HG02973 (cell line): Measurements from ENCODE around the gene FAM89B.

ENCODE experiments used
- ATAC-seq: cut with Tn5 transposase; IDR thresholded peaks from one replicate; pipeline ENCODE4 v1.9.1; 2021; ENCODE audit warnings: moderate library complexity; ENCODE audit not compliant: unreplicated experiment

The FAM89B gene

DNA sequence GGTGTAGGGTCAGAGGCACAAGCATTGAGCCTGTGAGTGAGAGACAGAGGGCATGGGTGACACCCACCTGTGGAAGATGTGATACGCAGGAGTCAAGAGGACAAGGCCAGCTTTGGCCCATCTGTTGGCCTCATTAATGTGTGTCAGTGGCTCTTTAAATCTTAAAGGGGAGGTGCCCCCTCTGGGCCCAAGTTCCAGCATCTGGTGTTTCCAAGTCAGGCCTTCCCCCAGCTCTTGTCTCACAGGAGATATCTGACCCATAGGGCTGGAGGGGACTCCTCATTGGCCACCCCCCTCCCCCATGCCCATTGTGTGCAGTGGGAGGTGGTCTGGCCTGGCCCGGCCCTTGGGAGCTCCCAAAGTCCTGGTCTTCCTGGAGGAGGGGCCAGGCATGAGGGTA is 14.3 kb downstream of the FAM89B start:
- no peak for ATAC-seq

- ATAC-seq: peak; percentile 63
Observed at GRCh38 chr11:65588199-65589054, 16.1 kb downstream of the FAM89B start.

DNA sequence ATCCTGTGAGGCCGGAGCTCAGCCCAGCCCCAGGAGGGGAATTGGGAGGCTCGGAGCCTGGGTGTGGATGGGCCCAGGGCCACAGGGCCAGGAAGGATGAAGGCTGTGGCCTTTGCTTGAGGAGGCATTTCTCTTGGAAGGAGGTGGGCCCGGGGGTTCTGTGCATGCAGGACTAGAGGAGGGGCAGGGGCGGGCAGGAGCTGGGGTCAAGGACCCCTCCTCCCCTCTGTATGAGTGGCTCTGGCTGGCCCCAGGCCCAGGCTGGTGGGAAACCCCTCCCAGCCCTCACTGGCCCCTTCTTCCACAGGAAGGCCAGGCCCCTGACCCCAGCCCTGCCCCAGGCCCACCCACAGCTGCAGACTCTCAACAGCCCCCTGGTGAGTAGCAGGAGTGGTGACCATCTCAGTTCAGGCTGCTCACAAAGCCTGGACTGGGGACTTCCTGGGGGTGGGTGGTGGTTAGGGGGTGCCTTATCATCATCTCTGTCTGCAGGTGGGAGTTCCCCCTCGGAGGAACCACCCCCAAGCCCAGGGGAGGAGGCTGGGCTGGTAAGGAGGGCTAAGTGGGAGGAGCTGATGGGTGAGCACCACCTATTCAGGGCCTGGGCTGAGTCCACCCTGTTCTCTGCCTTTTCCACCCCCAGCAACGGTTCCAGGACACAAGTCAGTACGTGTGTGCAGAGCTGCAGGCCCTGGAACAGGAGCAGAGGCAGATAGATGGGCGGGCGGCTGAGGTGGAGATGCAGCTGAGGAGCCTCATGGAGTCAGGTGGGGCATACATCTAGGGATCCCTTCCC is 17.3 kb downstream of the FAM89B start:
- ATAC-seq: no peak

DNA sequence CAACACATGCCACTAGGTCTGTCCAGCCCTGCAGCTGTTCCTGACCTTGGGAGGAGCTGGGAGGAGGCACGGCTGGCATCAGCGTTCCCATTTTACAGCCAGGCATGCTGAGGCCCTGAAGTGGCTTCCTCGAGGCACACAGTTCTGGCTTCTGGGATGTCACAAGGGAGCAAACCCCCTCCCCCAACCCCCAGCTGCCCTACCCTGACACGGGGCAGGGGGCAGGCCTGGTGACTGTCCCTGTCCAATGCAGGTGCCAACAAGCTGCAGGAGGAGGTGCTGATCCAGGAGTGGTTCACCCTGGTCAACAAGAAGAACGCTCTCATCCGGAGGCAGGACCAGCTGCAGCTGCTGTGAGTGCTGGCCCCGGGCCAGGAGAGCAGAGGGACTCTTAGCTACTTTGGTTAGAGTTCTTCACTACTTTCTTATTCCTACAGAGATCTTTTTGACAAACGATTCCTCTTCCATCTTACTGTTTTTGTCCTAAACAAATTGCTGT is 18.0 kb downstream of the FAM89B start:
- no peak for ATAC-seq

DNA sequence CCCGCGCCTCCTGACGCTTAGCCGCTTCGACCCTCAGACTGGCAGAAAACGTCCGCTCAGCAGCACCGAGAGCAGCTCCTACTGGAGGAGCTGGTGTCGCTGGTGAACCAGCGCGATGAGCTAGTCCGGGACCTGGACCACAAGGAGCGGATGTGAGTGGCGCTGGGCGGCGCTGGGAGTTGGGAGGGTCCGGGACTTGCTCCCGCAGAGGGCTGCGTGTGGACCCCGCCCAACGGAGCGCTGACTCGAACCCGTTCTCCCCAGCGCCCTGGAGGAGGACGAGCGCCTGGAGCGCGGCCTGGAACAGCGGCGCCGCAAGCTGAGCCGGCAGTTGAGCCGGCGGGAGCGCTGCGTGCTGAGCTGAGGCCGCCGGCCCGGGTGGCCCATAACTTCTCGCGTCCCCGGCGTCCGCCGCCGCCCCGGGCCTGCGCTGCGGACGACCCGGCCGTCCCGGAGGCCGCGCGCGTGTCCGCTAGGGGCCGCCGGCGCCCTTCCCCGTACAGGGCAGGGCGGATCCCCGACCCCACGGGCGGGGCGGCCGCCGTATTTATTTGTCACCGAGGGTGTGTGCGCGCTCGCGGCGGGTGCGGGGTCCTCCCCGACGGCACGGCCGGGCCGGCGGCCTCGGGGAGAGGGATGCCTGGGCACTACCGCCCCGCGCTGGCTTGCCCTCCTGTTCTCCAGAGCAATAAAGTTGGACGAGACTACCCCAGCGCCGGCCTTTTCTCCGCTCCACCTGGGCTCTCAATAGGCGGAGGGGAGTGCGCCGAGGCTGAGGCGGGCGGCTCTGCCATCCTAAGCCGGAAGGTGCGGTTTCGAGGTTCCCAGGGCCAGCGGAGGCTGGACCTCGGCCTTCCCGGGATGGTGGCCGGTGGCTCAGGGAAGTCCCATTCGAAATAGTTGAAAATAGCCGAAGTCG is 19.9 kb downstream of the FAM89B start:
- no peak for ATAC-seq

DNA sequence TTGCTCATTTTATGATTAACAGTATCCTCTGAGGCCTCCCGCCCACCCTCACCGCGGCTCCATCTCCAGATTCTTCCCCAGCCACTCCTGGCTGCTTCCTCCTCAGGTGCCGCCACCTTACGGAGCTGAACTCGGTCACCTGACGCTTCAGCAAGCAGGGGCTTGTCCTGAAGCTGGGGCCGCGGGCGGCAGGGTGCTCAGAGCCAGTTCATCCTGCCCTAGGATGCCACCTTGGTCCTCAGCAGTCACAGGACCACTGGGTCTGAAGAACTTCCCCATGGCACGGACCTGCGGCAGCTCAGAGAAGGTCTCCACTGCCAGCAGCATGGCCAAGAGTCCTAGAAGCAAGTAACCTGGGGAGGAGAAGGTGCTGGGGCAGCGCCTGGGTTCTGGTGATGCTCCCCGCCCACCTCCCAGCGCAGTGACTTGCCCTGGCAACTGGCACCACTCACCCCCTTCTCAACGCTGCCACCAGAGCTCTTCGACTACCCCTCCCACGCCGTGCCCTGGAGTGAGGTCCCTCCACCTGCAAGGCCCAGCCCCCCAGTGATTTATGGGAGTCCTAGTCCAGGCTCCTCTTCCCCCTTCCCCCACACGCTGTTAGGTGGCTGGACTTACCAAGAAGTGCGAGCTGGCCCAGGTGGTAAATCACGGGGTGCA is 20.6 kb downstream of the FAM89B start:
- ATAC-seq: no peak

GRCh38 chr11:65593518-65594414 is 21.4 kb downstream of the FAM89B start:
- ATAC-seq: no peak

DNA sequence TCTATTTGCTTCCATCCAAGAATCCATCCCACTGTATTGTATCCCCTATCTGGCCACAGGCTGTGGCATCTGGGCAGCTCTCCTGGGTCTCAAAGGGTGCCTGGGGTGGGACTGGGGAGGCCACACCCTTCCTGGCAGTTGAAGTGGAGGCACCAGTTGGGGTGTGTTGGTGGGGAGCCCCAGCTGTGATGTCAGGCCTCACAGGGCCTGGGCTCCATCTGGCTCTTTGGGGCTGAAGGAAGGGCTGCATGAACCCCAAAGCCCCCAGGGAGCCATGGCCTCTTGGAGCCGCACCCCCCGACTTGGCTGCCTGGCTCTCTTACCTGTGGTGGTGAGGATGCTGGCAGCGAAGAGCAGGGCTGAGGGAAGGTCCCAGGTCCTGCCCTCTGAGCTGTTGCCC is 22.8 kb downstream of the FAM89B start:
- no peak for ATAC-seq

- no peak for ATAC-seq
Observed at GRCh38 chr11:65595543-65596281, 23.4 kb downstream of the FAM89B start, which contains the start of gene KCNK7. KCNK7 (minus strand) TSS chr11:65595800; CDS start chr11:65595772, 28 bp downstream.

DNA sequence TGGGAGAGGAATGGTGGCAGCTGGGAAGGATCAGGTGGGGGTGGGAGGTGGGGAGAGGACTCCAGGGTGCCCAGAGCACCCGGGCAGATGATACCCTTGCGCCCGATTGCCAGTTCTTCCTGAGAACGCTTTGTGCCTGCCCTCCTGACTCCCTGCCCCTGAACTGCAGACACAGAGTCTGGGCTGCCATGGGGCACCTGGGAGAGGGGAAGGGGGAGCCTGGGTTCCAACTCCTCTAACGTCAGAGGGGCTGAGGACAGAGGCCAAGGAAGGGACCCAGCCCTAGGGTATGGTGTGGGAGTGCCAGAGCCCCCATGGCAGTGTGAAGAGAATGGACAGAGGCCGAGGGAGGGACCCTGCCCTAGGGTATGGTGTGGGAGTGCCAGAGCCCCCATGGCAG is 24.2 kb downstream of the FAM89B start:
- ATAC-seq: no peak

- ATAC-seq: no peak
Observed at GRCh38 chr11:65598258-65598699, 25.9 kb downstream of the FAM89B start.

DNA sequence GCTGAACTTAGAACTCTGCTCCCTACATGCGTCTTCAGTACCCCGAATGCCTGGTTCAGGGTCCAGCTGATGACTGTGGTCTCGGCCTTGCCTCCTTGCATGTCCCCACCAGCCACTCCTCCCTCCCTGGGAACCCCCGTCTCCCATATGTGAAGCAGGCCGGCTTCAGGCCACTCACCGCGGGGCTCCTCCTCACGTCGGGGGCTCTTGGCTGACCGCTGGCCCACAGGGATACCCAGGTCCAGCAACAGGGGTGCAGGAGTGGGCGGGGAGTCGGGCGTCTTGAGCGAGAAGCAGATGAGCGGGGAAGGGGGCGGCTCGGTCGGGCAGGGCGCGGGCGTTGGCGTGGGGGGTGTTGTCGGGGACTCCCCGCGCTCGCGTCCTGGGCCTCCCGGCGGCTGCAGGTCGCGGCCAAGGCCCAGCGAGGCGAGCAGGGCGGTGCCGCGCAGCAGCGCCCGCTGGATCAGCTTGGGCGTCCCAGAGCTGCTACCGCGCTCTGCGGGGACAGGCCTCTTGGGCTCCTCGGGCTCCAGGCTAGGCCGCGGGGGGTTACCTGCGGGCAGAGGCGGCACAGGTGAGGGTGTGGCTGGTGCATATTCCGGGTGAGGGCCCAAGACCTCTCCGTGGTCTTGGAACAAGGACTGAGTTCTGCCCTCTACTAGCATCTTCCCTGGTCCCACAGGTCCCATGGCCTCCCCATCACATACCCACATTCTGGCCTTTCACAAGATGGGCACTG is 27.0 kb downstream of the FAM89B start:
- ATAC-seq: no peak

- no peak for ATAC-seq
Observed at GRCh38 chr11:65599955-65600246, 27.6 kb downstream of the FAM89B start.

DNA sequence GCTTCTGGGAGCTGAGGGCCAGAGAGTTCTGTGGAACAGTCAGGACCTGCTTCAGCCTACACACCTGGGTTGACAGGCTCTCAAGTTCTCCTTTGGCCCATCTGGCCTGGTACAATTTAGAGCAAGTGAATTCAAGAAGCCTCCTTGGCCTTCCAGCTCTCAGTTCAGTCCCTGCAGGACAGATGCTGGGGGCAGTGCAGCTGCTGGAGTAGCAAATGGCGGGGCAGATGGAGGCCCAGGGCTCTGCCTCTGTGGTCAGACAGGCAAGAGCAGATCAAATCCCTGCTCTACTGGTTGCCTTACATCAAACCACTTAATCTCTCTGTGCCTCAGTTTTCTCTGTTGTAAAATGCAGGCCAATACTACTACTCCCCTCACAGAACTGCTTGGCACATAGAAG is 31.9 kb downstream of the FAM89B start:
- no peak for ATAC-seq

- ATAC-seq: no peak
Observed at GRCh38 chr11:65606876-65607613, 34.7 kb downstream of the FAM89B start.

- no peak for ATAC-seq
Observed at GRCh38 chr11:65607614-65608426, 35.5 kb downstream of the FAM89B start.
